ENCODE data around the gene FAM180B. TPM values are rescaled to one million over a fixed set of nuclear protein-coding genes. Genes with fewer than 3 reads are reported as not detected.

FAM180B gene
- total and polyA plus RNA-seq, 4 donors = not detected

DNA sequence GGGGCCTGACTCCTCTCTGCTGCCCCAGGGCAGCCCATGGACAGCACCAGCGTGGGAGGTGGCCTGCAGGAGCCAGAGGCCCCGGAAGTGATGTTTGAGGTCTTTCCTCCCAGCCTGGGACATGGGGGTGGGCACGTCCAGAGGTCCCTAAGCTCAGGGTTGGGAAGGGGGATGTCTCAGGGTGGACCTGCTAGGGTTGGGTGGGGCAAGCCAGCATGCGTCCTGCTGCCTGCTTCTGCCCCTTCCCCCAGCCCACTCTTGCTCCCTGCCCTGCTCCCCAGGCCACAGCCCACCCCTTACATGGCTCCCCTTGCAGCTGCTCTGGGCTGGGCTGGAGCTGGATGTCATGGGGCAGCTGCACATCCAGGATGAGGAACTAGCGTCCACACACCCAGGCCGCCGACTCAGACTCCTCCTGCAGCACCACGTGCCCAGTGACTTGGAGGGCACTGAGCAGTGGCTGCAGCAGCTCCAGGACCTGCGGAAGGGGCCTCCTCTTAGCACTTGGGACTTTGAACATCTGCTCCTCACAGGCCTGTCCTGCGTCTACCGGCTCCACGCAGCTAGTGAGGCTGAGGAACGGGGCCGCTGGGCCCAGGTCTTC, 1.3 kb downstream of the FAM180B start:
- H3K36me3 ChIP-seq (ENCODE audit: control insufficient read depth in 4 of 4, insufficient read depth in 3 of 4, low read depth in 1 of 4, low read length in 3 of 4) = peaks cover 8 to 21% (median 18%) of the 10 kb centered on the region in 4 donors
- H3K9me3 ChIP-seq (ENCODE audit: control insufficient read depth in 4 of 4, low read length in 3 of 4) = peaks cover 0 to 7% (median 1%) of the 10 kb centered on the region in 4 donors
- no peak overlapping the region for H3K9ac ChIP-seq (ENCODE audit: low read depth in 1 of 2, low read length in 2 of 2)
- no peaks in the 10 kb centered on the region for H3K4me1 ChIP-seq (ENCODE audit: control insufficient read depth in 4 of 4, insufficient read depth in 4 of 4, low read length in 3 of 4)
- peaks cover 0 to 3% (median 1%) of the 10 kb centered on the region in 4 donors for H3K27me3 ChIP-seq (ENCODE audit: control insufficient read depth in 4 of 4, insufficient read depth in 4 of 4, low read length in 3 of 4)
- H3K4me3 ChIP-seq (ENCODE audit: low read depth in 1 of 3, low read length in 3 of 3) = no peak overlapping the region
- TF ChIP-seq TAF1 (conservative IDR thresholded peaks at IDR 0.05) (no peak), NR2F2 (IDR thresholded peaks at IDR 0.05) (no peak), EGR1 (IDR thresholded peaks at IDR 0.05; ENCODE audit: low read depth in 2 of 2) (no peak), YY1 (IDR thresholded peaks at IDR 0.05) (no peak), HNF4G (IDR thresholded peaks at IDR 0.05) (no peak), GABPA (IDR thresholded peaks at IDR 0.05 in 1 of 2, conservative IDR thresholded peaks at IDR 0.05 in 1 of 2) (no peak), RAD21 (IDR thresholded peaks at IDR 0.05) (no peak), FOXA2 (IDR thresholded peaks at IDR 0.05) (no peak), SP1 (IDR thresholded peaks at IDR 0.05) (no peak), HNF4A (conservative IDR thresholded peaks at IDR 0.05) (no peak), RXRA (IDR thresholded peaks at IDR 0.05) (no peak), FOXA1 (IDR thresholded peaks at IDR 0.05) (no peak), JUND (IDR thresholded peaks at IDR 0.05) (no peak)
- TF ChIP-seq, protein P1, sequence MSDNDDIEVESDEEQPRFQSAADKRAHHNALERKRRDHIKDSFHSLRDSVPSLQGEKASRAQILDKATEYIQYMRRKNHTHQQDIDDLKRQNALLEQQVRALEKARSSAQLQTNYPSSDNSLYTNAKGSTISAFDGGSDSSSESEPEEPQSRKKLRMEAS (IDR thresholded peaks at IDR 0.05) = no peak
- TF ChIP-seq, protein P2, sequence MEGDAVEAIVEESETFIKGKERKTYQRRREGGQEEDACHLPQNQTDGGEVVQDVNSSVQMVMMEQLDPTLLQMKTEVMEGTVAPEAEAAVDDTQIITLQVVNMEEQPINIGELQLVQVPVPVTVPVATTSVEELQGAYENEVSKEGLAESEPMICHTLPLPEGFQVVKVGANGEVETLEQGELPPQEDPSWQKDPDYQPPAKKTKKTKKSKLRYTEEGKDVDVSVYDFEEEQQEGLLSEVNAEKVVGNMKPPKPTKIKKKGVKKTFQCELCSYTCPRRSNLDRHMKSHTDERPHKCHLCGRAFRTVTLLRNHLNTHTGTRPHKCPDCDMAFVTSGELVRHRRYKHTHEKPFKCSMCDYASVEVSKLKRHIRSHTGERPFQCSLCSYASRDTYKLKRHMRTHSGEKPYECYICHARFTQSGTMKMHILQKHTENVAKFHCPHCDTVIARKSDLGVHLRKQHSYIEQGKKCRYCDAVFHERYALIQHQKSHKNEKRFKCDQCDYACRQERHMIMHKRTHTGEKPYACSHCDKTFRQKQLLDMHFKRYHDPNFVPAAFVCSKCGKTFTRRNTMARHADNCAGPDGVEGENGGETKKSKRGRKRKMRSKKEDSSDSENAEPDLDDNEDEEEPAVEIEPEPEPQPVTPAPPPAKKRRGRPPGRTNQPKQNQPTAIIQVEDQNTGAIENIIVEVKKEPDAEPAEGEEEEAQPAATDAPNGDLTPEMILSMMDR (IDR thresholded peaks at IDR 0.05; ENCODE audit: low read depth, low read length, missing input control) = no peak
- TF ChIP-seq, protein P3, sequence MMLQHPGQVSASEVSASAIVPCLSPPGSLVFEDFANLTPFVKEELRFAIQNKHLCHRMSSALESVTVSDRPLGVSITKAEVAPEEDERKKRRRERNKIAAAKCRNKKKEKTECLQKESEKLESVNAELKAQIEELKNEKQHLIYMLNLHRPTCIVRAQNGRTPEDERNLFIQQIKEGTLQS (IDR thresholded peaks at IDR 0.05) = no peak
- TF ChIP-seq, protein P4, sequence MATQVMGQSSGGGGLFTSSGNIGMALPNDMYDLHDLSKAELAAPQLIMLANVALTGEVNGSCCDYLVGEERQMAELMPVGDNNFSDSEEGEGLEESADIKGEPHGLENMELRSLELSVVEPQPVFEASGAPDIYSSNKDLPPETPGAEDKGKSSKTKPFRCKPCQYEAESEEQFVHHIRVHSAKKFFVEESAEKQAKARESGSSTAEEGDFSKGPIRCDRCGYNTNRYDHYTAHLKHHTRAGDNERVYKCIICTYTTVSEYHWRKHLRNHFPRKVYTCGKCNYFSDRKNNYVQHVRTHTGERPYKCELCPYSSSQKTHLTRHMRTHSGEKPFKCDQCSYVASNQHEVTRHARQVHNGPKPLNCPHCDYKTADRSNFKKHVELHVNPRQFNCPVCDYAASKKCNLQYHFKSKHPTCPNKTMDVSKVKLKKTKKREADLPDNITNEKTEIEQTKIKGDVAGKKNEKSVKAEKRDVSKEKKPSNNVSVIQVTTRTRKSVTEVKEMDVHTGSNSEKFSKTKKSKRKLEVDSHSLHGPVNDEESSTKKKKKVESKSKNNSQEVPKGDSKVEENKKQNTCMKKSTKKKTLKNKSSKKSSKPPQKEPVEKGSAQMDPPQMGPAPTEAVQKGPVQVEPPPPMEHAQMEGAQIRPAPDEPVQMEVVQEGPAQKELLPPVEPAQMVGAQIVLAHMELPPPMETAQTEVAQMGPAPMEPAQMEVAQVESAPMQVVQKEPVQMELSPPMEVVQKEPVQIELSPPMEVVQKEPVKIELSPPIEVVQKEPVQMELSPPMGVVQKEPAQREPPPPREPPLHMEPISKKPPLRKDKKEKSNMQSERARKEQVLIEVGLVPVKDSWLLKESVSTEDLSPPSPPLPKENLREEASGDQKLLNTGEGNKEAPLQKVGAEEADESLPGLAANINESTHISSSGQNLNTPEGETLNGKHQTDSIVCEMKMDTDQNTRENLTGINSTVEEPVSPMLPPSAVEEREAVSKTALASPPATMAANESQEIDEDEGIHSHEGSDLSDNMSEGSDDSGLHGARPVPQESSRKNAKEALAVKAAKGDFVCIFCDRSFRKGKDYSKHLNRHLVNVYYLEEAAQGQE (IDR thresholded peaks at IDR 0.05) = no peak
- TF ChIP-seq, protein P5, sequence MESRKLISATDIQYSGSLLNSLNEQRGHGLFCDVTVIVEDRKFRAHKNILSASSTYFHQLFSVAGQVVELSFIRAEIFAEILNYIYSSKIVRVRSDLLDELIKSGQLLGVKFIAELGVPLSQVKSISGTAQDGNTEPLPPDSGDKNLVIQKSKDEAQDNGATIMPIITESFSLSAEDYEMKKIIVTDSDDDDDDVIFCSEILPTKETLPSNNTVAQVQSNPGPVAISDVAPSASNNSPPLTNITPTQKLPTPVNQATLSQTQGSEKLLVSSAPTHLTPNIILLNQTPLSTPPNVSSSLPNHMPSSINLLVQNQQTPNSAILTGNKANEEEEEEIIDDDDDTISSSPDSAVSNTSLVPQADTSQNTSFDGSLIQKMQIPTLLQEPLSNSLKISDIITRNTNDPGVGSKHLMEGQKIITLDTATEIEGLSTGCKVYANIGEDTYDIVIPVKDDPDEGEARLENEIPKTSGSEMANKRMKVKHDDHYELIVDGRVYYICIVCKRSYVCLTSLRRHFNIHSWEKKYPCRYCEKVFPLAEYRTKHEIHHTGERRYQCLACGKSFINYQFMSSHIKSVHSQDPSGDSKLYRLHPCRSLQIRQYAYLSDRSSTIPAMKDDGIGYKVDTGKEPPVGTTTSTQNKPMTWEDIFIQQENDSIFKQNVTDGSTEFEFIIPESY (IDR thresholded peaks at IDR 0.05) = no peak
- WGBS = 80% methylated on average over 14 of the region's 14 CpGs
- H3K27ac ChIP-seq (ENCODE audit: low read depth in 1 of 2, low read length in 2 of 2) = no peak overlapping the region
- no peak for DNase-seq (ENCODE audit: low spot score)
